GF-D8 (cell line): ENCODE measurements around the gene NEURL1B.
"Not testable (repeated sequence)": the region's sequence is repeated elsewhere in the genome, so short reads cannot be mapped to it uniquely, and the experiment has no call there.

ENCODE experiments used
- DNase-seq: peaks from one replicate; lab custom pipeline; 2025; lab: John Stamatoyannopoulos, UW

The NEURL1B gene

GRCh38 chr5:172695232-172696054 lies 54.4 kb downstream of the NEURL1B start:
- no peak for DNase-seq

DNA sequence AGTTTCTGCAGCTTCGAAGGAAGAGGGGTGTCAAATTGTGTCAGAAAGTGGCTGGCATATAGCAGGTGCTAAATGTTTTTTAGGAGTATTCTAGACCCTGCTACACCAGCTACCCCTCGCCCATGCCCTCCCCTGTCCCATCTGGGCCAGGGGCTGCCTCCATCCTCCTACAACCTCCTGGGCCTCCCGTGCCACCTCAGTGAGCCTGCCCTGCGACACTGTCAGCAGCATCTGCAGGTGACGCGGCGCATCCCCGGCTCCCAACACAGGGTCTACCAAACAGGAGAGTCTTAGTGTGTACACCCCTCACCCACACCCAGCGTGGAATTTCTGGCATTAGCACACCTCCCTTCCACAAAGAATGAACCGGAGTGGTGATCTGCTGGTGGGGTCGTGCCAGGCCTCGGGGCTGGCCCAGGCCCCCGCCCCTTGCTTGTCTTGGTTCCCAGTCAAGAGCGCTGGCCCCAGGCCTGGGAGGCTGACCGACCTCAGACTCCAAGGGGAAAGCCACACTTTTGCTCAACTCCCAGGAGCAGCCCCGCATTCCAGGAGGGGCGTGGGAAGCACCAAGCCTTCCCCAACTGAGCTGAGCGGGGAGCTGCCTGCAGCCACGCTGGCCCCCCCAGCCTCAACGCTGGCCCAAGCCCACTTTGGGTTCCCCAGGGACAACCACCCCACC lies 55.2 kb downstream of the NEURL1B start:
- DNase-seq: no peak

GRCh38 chr5:172697123-172698121 lies 56.4 kb downstream of the NEURL1B start:
- DNase-seq: no peak

GRCh38 chr5:172699423-172699822 lies 58.4 kb downstream of the NEURL1B start:
- DNase-seq: no peak

GRCh38 chr5:172699999-172700364 lies 58.9 kb downstream of the NEURL1B start:
- DNase-seq: no peak

GRCh38 chr5:172700365-172701290 lies 59.6 kb downstream of the NEURL1B start:
- DNase-seq: no peak

DNA sequence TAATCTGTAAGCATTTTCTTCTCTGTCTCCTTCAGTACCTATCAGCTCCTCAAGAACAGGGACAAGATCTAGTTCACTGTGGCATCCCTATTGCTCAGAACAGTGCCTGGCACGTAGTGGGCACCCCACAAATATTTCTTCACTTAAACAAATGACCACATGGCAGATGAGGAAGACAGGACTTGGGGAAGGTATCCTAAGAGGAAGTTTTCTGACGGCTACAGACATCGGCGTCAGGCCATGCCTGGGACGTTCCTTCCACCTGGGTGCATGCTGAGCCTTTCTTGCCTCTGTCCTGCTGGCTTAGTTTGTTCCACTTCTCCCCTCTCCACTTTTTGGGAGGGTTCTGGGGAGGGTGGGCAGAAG lies 60.2 kb downstream of the NEURL1B start:
- no peak for DNase-seq

DNA sequence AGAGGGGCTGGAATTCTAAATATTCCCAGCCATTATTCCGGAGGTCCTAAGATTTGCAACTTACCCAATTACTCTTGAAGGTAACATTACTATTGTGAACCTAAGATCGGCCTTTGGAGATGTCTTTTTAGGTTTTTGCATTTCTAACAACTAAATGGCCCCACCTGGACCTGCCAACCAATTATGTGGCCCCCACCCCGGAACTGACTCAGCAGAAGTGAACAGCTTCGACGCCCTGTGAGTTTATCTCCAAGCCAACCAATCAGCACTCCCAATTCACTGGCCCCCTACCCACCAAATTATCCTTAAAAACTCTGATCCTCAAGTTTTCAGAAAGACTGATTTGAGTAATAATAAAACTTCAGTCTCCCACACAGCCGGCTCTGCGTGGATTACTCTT lies 62.9 kb downstream of the NEURL1B start:
- DNase-seq: no peak

DNA sequence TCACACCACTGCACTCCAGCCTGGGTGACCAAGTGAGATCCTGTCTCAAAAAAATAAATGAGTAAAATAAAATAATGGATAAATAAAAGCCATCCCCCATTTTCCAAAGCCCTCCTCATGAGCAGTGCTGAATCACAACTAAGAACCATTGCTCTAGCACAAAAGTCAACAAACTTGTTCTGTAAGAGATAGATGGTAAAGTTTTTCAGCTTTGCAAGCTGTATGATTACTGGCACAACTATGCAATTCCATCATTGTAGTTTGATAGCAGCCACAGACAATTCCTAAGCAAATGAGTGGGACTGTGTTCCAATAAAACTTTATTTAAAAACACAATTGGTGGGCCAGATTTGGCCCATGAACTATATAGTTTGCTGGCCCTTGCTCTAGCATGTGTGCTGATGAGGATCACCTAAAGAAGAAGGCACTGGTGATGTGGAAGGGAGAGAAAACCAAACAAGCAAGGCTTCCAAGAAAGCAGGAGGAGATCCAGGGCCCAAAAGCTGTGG lies 64.6 kb downstream of the NEURL1B start:
- no peak for DNase-seq

DNA sequence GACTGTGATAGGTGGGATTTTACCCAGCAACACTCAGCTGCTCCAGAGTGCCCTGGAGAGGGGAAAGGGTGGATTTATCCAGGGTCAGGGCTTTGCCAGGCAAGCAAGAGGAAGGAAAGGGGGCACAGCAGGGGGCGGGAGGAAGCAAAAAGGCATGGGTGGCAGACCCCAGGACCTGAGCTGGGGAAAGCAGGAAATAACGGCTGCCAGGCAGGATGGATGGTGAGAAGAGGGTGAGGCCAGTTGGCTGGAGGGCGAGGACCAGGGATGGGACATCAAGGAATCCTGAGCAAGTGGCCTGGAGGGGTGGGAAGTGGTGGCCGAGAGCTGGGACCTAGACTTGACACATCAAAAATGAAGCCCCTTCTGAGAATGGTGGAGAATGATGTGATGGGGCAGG lies 65.7 kb downstream of the NEURL1B start:
- DNase-seq: no peak

- DNase-seq: peak; percentile 22
These were observed 66.5 kb downstream of the NEURL1B start for GRCh38 chr5:172707285-172708182.

DNA sequence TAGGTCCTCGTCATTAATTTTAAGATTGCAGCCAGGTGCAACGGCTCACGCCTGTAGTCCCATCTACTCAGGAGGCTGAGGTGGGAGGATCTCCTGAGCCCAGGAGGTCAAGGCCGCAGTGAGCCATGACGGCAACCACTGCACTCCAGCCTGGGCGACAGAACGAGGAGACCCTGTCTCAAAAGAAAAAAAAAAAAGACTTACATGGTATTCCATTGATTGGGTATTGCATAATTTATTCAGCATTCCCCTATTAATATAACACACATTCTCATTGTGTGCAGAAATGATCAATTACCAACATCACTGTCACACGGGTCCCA lies 67.1 kb downstream of the NEURL1B start:
- no peak for DNase-seq

DNA sequence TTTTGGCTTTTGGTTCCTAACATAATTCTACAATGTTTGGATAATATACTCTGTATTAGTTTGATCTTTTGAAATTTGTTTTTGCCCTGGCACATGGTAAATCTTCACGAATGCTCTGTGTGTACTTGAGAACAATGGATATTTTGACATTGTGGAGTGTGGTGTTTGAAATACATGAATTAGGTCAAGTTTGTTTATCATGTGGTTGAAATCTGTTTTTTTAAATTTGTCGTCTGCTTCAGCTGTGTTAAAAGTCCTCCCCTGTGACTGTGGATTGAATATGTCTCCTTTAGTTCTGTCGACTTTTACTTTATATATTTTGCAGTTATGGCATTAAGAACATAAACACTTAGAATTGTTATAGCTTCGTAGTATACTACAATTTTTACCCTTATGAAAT lies 69.6 kb downstream of the NEURL1B start:
- DNase-seq: no peak

GRCh38 chr5:172711321-172711861 lies 70.3 kb downstream of the NEURL1B start:
- not testable (repeated sequence) for DNase-seq

DNA sequence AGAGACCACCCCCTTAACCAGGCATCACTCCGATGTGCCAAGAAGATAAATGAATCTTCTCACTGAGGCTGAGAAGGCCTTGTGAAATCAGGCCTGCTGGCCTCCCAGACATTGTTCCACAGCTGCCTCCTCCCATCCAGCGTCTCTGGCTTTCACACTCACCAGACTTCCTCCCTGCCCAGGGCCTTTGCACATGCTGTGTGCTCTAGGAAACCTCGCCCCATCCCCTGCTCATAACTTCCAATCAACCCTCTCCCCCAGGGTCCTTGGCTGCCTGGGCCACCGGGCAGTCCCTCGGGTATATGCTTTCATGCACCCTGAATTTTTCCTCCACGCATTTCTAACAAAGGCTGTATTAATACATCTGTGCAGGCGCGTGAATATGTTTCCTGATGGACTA lies 71.5 kb downstream of the NEURL1B start:
- no peak for DNase-seq

- no peak for DNase-seq
These were observed 72.2 kb downstream of the NEURL1B start for GRCh38 chr5:172713113-172713808.

DNA sequence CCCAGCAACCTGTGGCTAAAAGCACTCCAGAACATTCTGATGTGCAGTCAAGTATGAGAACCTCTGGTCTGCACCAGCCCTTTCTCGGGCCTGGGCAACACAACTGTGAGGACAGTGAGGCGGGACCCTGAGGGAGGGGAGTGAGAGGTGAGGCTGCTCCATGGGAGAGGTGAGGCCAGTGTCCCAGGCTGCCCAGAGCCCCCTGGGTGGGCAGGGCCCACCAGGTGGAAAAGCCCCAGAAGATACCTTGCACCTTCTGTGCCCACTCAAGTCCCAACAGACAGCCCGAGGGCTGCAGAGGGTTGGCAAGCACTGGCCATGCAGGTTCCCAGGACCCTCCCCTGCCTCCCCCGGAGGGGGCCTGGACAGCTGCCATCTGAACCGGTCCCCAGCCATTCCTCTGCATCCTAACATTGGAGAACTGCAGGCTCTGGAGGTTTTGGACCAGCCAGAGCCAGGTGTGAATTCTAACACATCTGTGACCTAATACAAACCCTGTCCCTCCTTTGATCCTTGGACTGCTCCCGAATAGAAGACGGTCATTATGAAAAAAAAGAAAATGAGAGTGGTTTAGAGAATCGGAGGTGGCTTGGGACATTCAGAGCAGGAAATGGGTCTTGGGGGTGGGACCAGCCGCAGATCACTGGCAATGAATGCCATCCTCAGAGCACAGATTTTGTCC lies 72.9 kb downstream of the NEURL1B start:
- DNase-seq: no peak

GRCh38 chr5:172714491-172715420 lies 73.7 kb downstream of the NEURL1B start:
- no peak for DNase-seq
